ENCODE results near the gene NR1H3.

Gene NR1H3

GRCh38 chr11:47244448-47245350 lies 13.1 kb upstream of the NR1H3 start:
- no peak for DNase-seq

DNA sequence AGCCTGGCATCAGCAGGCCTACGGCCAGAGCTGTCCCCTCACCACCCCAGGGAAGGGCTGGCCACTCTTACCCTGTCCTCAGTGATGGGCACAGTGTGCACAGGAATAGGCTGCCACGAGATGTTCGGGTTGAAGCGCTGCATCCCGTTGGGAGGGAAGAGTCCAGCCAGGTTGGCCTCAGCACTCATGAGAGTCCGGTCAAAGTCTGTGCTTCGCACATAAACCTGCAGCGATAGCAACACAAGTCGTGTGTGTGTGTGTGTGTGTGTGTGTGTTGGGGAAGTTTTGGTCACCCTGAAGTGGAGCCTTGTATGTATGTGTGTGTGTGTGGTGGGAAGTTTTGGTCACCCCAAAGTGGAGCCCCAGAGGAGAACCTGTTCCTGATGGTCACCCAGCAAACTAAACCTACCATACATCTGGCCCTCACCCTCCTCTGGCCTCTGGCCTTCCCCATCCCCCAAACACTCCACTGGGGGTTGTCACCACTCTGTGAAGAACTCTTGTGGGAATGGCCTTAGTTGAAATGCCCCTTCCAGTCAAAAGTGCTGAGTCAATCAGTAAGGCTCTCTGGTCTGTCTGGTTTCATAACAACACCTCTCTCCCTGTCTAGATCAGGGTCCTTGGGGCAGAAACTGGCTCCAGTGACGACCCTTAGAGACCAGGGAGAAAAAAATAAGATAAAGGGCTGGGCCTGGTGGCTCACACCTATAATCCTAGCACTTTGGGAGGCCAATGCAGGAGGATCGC lies 12.0 kb upstream of the NR1H3 start:
- DNase-seq, result no peak

- no peak for DNase-seq
These were observed 10.3 kb upstream of the NR1H3 start for GRCh38 chr11:47247502-47247901.

GRCh38 chr11:47248304-47248663 lies 9.5 kb upstream of the NR1H3 start:
- peak; percentile 6 for DNase-seq

DNA sequence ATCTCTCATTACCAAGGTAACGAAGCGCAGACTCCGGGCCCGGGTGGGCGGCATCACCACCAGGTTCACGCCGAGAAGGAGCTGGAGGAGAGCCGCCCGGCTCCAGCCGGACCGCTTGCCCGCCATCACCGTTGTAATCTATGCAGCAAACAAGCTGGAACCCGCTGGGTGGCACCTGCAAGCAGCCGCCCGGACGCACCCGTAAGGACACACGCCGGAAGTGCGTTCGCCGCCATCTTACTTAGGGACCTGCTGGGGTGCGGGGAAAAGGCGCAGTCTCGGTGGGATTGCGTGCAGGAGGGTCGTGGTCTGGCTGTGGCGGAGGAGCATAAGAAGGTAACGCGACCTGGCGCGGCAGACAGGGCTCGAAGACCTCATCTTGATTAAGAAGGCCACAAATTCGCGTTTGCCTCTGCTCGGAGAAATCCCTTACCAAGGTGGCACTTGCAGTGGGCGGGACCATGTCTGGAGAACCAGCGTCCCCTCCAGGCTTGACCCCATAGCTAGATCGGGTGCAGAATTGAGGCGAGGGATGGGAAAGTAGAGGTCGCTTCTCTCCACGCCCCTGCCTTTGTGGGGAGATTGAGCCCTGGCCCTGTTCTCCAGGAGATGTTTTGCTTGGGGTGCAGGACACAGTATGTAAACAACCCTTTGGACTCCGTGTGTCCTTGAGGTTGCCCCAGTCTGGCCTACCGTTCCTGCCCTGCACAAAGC lies 9.0 kb upstream of the NR1H3 start, which contains the start of gene ACP2:
Gene ACP2 (minus strand): TSS at position 151 of the 714 bp plus-strand sequence. CDS start 25 bp downstream, at position 126.
- peak; percentile 67 for DNase-seq

- no peak for DNase-seq
These were observed 8.4 kb upstream of the NR1H3 start for GRCh38 chr11:47249378-47249715.

- no peak for DNase-seq
These were observed 6.0 kb upstream of the NR1H3 start for GRCh38 chr11:47251751-47252150.

GRCh38 chr11:47253660-47254059 lies 4.1 kb upstream of the NR1H3 start:
- DNase-seq, result no peak

- DNase-seq, result no peak
These were observed 3.4 kb upstream of the NR1H3 start for GRCh38 chr11:47254386-47254785.

- DNase-seq, result no peak
These were observed 1.4 kb upstream of the NR1H3 start for GRCh38 chr11:47256374-47256773.

GRCh38 chr11:47257177-47257516 lies 649 bp upstream of the NR1H3 start:
- no peak for DNase-seq

- no peak for DNase-seq
These were observed 614 bp downstream of the NR1H3 start for GRCh38 chr11:47258317-47258902.

GRCh38 chr11:47259232-47259977 lies 1.6 kb downstream of the NR1H3 start:
- peak; percentile 11 for DNase-seq

GRCh38 chr11:47260366-47260765 lies 2.6 kb downstream of the NR1H3 start:
- no peak for DNase-seq

DNA sequence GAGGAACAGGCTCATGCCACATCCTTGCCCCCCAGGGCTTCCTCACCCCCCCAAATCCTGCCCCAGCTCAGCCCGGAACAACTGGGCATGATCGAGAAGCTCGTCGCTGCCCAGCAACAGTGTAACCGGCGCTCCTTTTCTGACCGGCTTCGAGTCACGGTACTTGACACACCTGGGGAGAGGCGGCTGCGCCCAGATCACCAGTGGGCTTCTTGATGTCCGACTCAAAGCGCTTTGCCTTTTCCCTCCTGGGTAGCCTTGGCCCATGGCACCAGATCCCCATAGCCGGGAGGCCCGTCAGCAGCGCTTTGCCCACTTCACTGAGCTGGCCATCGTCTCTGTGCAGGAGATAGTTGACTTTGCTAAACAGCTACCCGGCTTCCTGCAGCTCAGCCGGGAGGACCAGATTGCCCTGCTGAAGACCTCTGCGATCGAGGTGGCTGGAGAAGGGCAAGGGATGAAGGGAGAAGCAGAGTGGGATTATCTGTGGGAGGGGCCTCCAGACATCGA lies 3.5 kb downstream of the NR1H3 start:
- DNase-seq, result no peak

DNA sequence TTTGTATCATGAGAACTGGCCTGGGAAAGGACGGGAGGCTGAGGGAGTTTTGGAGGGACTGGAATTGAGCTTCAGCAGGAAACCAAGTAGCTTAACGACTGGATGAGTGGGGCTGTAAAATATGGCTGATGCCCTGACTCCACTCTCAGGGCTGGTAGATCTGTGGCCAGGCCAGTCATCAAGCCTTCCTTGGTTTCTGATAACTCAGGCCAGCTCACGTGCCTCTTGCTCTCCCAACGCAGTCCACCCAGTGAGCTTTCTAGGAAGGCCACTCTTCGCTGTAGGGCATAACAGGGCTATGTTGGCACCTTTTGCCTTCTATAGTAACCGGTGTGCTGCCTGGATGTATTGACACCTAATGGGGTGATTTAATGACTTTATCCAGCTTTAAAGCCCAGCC lies 6.3 kb downstream of the NR1H3 start:
- no peak for DNase-seq

DNA sequence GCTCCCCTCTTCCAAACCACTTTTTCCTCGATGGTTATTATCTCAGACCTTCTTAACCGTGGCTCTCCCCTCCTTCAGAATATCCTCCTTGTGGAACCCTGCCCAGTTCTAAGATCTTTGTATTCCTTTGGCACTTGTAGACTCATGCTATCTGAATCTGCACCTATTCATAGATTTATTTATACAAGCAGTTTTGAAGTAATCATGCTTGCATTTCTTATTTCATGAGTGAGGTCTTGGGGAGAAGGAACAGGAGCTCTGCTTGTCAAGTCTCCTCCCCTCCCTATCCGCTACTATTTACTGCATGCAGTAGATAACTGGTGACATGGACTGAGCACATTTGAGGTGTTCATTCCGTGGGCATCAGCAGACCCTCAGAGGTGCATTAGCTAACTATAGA lies 6.7 kb downstream of the NR1H3 start:
- no peak for DNase-seq

DNA sequence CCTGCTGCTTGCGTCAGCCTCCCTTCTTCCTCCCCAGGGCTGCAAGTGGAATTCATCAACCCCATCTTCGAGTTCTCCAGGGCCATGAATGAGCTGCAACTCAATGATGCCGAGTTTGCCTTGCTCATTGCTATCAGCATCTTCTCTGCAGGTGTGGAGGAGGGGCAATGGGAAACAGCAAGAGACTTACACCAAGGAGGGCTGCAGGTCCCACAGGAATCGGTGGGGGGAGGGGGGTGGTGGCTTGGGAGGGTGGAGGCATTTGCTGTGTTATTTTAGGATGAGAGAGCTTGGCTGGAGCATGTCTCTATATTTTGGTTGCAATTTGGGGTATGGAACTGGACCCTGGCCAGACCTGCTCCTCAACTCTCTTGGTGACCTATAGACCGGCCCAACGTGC lies 10.1 kb downstream of the NR1H3 start:
- DNase-seq, result no peak

GRCh38 chr11:47268448-47269001 lies 10.7 kb downstream of the NR1H3 start:
- DNase-seq, result no peak

DNA sequence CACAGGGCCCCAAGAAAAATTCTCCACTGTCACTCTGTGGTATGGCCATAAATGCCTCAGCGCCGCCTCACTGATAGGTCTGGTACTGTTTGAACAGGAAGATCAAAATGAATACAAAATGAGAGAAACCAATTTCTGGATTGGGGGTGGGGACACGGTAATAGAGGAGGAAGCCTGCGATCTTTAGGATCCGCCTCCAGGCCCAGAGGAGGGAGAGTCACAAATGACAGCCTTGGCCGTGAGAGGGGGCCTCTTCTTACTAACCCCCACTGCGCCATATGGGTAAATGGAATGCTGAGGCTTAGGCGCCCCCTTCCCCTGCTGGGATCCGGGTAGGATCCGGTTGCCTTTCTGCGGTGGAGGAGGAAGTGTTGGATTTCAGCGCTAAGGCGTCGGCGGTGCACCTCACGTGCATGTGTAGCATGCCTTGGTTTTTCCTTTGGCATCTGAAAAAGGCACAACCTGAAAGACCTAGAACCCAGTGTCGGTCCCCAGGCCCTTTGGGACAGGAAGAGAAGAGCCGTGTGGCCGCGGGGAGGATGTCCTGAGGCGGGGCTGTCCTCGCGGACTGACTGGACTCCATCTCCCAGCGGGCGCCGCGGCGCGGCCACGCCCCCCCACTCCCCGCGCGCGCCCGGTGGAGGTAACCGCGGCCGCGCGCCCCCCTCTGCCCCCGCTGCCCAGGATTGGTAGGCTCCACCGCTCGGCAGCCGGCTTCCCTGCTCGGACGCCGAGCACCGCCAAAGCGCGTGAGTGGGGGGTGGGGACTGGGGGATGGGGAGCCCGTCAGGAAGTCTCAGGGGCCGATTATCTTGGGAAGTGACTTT lies 11.4 kb downstream of the NR1H3 start:
- peak; percentile 85 for DNase-seq

- peak; percentile 83 for DNase-seq
These were observed 12.1 kb downstream of the NR1H3 start, which contains the start of gene MADD for GRCh38 chr11:47269829-47270305. TSS of gene MADD (plus strand) at chr11:47270133.

Data from NCI-H226 (cell line).